Neural crest cell (in vitro differentiated cells): ENCODE data around the gene INTS1. TPM values are rescaled to one million over a fixed set of nuclear protein-coding genes. Genes with fewer than 3 reads are reported as not detected.

Source experiments
- DNase-seq: peaks from one replicate; pipeline ENCODE4 v3.0.0; 2021; ENCODE audit warnings: low read depth, mixed read lengths, low spot score
- H3K27ac Mint-ChIP-seq: one replicate; pipeline ENCODE4 v1.8.0; 2021; ENCODE audit warnings: mild to moderate bottlenecking, mixed read lengths; ENCODE audit not compliant: unreplicated experiment
- H3K27me3 Mint-ChIP-seq: 2 replicates; pipeline ENCODE4 v1.8.0; 2021; ENCODE audit warnings: low read depth, mild to moderate bottlenecking, mixed read lengths
- H3K36me3 Mint-ChIP-seq: 2 replicates; pipeline ENCODE4 v1.8.0; 2021; ENCODE audit warnings: low read depth, mild to moderate bottlenecking, mixed read lengths
- H3K4me1 Mint-ChIP-seq: 2 replicates; pipeline ENCODE4 v1.8.0; 2021; ENCODE audit warnings: mixed read lengths
- H3K4me3 Mint-ChIP-seq: one replicate; pipeline ENCODE4 v1.8.0; 2021; ENCODE audit warnings: mild to moderate bottlenecking, mixed read lengths
- H3K9me3 Mint-ChIP-seq: 2 replicates; pipeline ENCODE4 v1.8.0; 2021; ENCODE audit warnings: mixed read lengths
- CTCF ChIP-seq: fragments of 200-600 bp; sonication (generic); conservative IDR thresholded peaks from 2 replicates; pipeline ENCODE4 v1.5.0; 2021; ENCODE audit warnings: antibody characterized with exemption, mild to moderate bottlenecking
- total RNA-seq: library from RNA; stranded (reverse); gene quantifications from 2 replicates; pipeline ENCODE4 v1.2.1, GENCODE V29; 2021

Gene INTS1
- total RNA-seq, 1 donor from 2014 or later, result 134 TPM

GRCh38 chr7:1442355-1443124 lies 61.6 kb downstream of the INTS1 start:
- Mint-ChIP-seq H3K27ac (peak overlapping the region; percentile 50), H3K36me3 (peaks cover 3% of the 10 kb centered on the region), H3K4me1 (peaks cover 4% of the 10 kb centered on the region), H3K27me3 (no peaks in the 10 kb centered on the region), H3K4me3 (no peak overlapping the region), H3K9me3 (no peaks in the 10 kb centered on the region)
- DNase-seq, result no peak
- no peak for TF ChIP-seq CTCF

- H3K9me3 Mint-ChIP-seq, result no peaks in the 10 kb centered on the region
- no peak overlapping the region for H3K27ac Mint-ChIP-seq
- H3K4me3 Mint-ChIP-seq, result no peak overlapping the region
- DNase-seq, result no peak
- H3K4me1 Mint-ChIP-seq, result peaks cover 4% of the 10 kb centered on the region
- TF ChIP-seq CTCF, result no peak
- H3K36me3 Mint-ChIP-seq, result peaks cover 3% of the 10 kb centered on the region
- no peaks in the 10 kb centered on the region for H3K27me3 Mint-ChIP-seq
These were observed 62.4 kb downstream of the INTS1 start for GRCh38 chr7:1441615-1442354.

- TF ChIP-seq CTCF, result no peak
These were observed 63.6 kb downstream of the INTS1 start for GRCh38 chr7:1440620-1441019.

GRCh38 chr7:1439373-1440363 lies 64.5 kb downstream of the INTS1 start:
- peaks cover 4% of the 10 kb centered on the region for H3K4me1 Mint-ChIP-seq
- no peak for TF ChIP-seq CTCF
- no peak for DNase-seq
- no peak overlapping the region for H3K4me3 Mint-ChIP-seq
- peaks cover 3% of the 10 kb centered on the region for H3K36me3 Mint-ChIP-seq
- no peak overlapping the region for H3K27ac Mint-ChIP-seq
- no peaks in the 10 kb centered on the region for H3K9me3 Mint-ChIP-seq
- H3K27me3 Mint-ChIP-seq, result no peaks in the 10 kb centered on the region

More at GRCh38 chr7:1440620-1441019, 63.6 kb downstream of the INTS1 start:
- Mint-ChIP-seq H3K27ac (no peak overlapping the region), H3K4me1 (peaks cover 4% of the 10 kb centered on the region), H3K36me3 (peaks cover 3% of the 10 kb centered on the region), H3K9me3 (no peaks in the 10 kb centered on the region), H3K27me3 (no peaks in the 10 kb centered on the region), H3K4me3 (no peak overlapping the region)
- no peak for DNase-seq

GRCh38 chr7:1438821-1439220 lies 65.4 kb downstream of the INTS1 start:
- TF ChIP-seq CTCF, result no peak
- Mint-ChIP-seq H3K9me3 (no peaks in the 10 kb centered on the region), H3K36me3 (peaks cover 3% of the 10 kb centered on the region), H3K27ac (no peak overlapping the region), H3K4me3 (no peak overlapping the region), H3K27me3 (no peaks in the 10 kb centered on the region), H3K4me1 (peaks cover 4% of the 10 kb centered on the region)
- no peak for DNase-seq
